Measurements from ENCODE around the gene SLC20A1.

The SLC20A1 gene

DNA sequence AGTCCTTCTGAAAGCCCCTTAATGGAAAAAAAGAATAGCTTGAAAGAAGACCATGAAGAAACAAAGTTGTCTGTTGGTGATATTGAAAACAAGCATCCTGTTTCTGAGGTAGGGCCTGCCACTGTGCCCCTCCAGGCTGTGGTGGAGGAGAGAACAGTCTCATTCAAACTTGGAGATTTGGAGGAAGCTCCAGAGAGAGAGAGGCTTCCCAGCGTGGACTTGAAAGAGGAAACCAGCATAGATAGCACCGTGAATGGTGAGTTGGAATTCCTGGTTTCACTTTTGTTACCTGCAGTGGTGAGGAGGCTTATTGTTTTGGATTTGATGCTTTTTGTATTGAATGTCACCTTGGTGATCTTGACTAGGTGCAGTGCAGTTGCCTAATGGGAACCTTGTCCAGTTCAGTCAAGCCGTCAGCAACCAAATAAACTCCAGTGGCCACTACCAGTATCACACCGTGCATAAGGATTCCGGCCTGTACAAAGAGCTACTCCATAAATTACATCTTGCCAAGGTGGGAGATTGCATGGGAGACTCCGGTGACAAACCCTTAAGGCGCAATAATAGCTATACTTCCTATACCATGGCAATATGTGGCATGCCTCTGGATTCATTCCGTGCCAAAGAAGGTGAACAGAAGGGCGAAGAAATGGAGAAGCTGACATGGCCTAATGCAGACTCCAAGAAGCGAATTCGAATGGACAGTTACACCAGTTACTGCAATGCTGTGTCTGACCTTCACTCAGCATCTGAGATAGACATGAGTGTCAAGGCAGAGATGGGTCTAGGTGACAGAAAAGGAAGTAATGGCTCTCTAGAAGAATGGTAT lies 13.3 kb downstream of the SLC20A1 start:
- Histone ChIP-seq H3K36me3 (peaks cover 96% of the 10 kb centered on the region), H3K9me3 (ENCODE audit: severe bottlenecking) (no peaks in the 10 kb centered on the region), H3K27ac (no peak overlapping the region), H3K27me3 (ENCODE audit: insufficient read depth, low read depth, severe bottlenecking) (no peaks in the 10 kb centered on the region), H3K4me3 (ENCODE audit: low read depth, low read length) (no peak overlapping the region)
- DNase-seq, result no peak
- TF ChIP-seq, protein P1, sequence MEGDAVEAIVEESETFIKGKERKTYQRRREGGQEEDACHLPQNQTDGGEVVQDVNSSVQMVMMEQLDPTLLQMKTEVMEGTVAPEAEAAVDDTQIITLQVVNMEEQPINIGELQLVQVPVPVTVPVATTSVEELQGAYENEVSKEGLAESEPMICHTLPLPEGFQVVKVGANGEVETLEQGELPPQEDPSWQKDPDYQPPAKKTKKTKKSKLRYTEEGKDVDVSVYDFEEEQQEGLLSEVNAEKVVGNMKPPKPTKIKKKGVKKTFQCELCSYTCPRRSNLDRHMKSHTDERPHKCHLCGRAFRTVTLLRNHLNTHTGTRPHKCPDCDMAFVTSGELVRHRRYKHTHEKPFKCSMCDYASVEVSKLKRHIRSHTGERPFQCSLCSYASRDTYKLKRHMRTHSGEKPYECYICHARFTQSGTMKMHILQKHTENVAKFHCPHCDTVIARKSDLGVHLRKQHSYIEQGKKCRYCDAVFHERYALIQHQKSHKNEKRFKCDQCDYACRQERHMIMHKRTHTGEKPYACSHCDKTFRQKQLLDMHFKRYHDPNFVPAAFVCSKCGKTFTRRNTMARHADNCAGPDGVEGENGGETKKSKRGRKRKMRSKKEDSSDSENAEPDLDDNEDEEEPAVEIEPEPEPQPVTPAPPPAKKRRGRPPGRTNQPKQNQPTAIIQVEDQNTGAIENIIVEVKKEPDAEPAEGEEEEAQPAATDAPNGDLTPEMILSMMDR (IDR thresholded peaks at IDR 0.05; ENCODE audit: low read depth, low read length), result no peak

DNA sequence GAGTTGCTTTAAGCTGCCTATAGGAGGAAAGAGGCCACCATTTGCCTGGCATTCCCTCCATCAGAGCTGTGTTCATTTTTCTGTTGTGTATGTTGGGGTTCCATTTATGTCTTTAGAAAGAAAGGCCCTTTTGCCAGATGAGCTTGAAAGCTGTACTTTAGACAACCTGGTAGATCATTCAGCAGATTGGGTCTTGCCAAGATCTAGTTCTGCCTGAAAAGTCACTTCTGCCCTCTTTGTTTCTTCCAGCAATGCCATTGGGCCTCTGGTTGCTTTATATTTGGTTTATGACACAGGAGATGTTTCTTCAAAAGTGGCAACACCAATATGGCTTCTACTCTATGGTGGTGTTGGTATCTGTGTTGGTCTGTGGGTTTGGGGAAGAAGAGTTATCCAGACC lies 14.4 kb downstream of the SLC20A1 start:
- Histone ChIP-seq H3K36me3 (peaks cover 99% of the 10 kb centered on the region), H3K4me3 (ENCODE audit: low read depth, low read length) (no peak overlapping the region), H3K27ac (no peak overlapping the region), H3K27me3 (ENCODE audit: insufficient read depth, low read depth, severe bottlenecking) (no peaks in the 10 kb centered on the region), H3K9me3 (ENCODE audit: severe bottlenecking) (no peaks in the 10 kb centered on the region)
- DNase-seq, result no peak
- TF ChIP-seq, protein P1 (IDR thresholded peaks at IDR 0.05; ENCODE audit: low read depth, low read length), result no peak

DNA sequence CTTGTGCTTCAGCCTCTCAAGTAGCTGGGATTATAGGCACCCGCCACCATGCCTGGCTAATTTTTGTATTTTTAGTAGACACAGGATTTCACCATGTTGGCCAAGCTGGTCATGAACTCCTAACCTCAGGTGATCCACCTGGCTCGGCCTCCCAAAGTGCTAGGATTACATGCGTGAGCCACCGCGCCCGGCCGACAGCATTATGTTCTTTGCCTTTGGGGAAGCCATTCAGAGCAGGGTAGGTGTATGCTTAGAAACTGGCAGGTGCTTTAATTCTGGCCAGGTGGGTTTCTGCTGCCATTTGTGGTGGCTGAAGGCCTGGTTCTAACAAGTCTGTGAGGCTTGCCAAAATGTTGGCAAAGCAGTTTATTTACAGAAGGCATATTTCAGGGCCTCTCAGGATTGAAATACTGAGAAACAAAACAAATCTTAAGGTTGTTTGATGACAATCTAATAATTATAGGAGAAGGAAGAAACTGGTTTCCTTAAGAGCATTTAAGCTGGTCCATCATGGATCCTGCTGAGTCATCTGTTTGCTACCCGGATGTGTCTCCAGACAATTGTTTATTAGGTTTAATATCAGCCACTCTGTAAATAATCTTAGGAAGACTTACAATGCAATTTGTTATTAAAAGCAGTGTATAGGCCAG lies 16.0 kb downstream of the SLC20A1 start:
- no peak overlapping the region for H3K27ac ChIP-seq
- no peaks in the 10 kb centered on the region for H3K9me3 ChIP-seq (ENCODE audit: severe bottlenecking)
- H3K36me3 ChIP-seq, result peaks cover 94% of the 10 kb centered on the region
- DNase-seq, result no peak
- TF ChIP-seq, protein P1 (IDR thresholded peaks at IDR 0.05; ENCODE audit: low read depth, low read length), result no peak
- H3K4me3 ChIP-seq (ENCODE audit: low read depth, low read length), result no peak overlapping the region
- no peaks in the 10 kb centered on the region for H3K27me3 ChIP-seq (ENCODE audit: insufficient read depth, low read depth, severe bottlenecking)

DNA sequence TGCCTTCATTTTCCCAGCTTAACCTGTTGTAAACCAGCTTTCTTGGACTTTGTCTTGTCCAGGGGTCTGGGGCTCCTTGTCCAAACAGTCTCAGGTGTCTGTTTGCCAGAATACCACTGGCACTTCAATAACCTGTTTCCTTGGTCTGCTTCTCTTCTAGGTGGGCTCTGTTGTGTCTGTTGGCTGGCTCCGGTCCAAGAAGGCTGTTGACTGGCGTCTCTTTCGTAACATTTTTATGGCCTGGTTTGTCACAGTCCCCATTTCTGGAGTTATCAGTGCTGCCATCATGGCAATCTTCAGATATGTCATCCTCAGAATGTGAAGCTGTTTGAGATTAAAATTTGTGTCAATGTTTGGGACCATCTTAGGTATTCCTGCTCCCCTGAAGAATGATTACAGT lies 17.0 kb downstream of the SLC20A1 start:
- no peak for DNase-seq
- Histone ChIP-seq H3K36me3 (peaks cover 89% of the 10 kb centered on the region), H3K9me3 (ENCODE audit: severe bottlenecking) (no peaks in the 10 kb centered on the region), H3K27me3 (ENCODE audit: insufficient read depth, low read depth, severe bottlenecking) (no peaks in the 10 kb centered on the region), H3K4me3 (ENCODE audit: low read depth, low read length) (no peak overlapping the region), H3K27ac (no peak overlapping the region)
- TF ChIP-seq, protein P1 (IDR thresholded peaks at IDR 0.05; ENCODE audit: low read depth, low read length), result no peak

DNA sequence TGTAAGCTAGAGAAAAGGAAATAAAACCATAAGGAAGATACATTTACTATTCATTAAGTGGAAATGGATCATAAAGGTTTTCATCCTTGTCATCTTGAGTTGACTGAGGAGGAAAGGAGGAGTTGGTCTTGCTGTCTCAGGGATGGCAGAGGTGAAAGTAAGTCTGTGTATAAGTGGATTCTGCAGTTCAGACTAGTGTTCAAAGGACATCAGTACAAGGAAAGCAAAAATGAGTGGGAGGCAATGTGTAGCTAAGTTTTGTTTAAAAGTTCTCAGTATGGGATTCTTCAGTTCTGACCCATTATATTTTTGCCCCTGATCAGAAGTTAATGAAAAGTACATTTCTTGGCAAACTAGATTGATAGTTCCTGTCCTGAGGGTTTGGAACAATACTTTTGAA lies 18.9 kb downstream of the SLC20A1 start:
- H3K27ac ChIP-seq, result no peak overlapping the region
- no peak for DNase-seq
- TF ChIP-seq, protein P1 (IDR thresholded peaks at IDR 0.05; ENCODE audit: low read depth, low read length), result no peak
- no peaks in the 10 kb centered on the region for H3K9me3 ChIP-seq (ENCODE audit: severe bottlenecking)
- no peaks in the 10 kb centered on the region for H3K27me3 ChIP-seq (ENCODE audit: insufficient read depth, low read depth, severe bottlenecking)
- peaks cover 69% of the 10 kb centered on the region for H3K36me3 ChIP-seq
- no peak overlapping the region for H3K4me3 ChIP-seq (ENCODE audit: low read depth, low read length)

Data from WERI-Rb-1 (cell line).